WTC11 (cell line): ENCODE data around the gene KCNMA1.

Experiments used
- IRF2 ChIP-seq: sonication (generic); formaldehyde crosslinking; IDR thresholded peaks from 2 replicates; pipeline ENCODE4 v1.8.0; 2022; ENCODE audit warnings: low read depth, missing genetic modification reagents, borderline replicate concordance
- TCF7 ChIP-seq: sonication (generic); formaldehyde crosslinking; IDR thresholded peaks from 2 replicates; pipeline ENCODE4 v1.8.0; 2022; ENCODE audit warnings: mild to moderate bottlenecking, low read depth, missing genetic modification reagents, moderate library complexity
- ZNF317 ChIP-seq: sonication (generic); formaldehyde crosslinking; IDR thresholded peaks from 2 replicates; pipeline ENCODE4 v1.8.1; 2023; ENCODE audit warnings: low read depth, mild to moderate bottlenecking, moderate library complexity, missing genetic modification reagents, borderline replicate concordance
- TF ChIP-seq, protein P1 (sequence below): fragments of 200-600 bp; IDR thresholded peaks from 2 replicates; pipeline ENCODE4 v1.8.0; 2022; ENCODE audit warnings: antibody characterized with exemption
- TF ChIP-seq, protein P2 (sequence below): sonication (generic); formaldehyde crosslinking; IDR thresholded peaks from 2 replicates; pipeline ENCODE4 v1.8.1; 2023; ENCODE audit warnings: mild to moderate bottlenecking, missing genetic modification reagents, borderline replicate concordance
- TF ChIP-seq, protein P3 (sequence below): fragments of 250-450 bp; sonication (Bioruptor Pico); IDR thresholded peaks from 2 replicates; pipeline ENCODE4 v1.9.0; 2021; ENCODE audit warnings: moderate library complexity, mild to moderate bottlenecking, inconsistent platforms, borderline replicate concordance
- TF ChIP-seq, protein P4 (sequence below): sonication (generic); formaldehyde crosslinking; IDR thresholded peaks from 2 replicates; pipeline ENCODE4 v1.8.1; 2023; ENCODE audit warnings: mild to moderate bottlenecking, missing genetic modification reagents, moderate library complexity

DNA sequence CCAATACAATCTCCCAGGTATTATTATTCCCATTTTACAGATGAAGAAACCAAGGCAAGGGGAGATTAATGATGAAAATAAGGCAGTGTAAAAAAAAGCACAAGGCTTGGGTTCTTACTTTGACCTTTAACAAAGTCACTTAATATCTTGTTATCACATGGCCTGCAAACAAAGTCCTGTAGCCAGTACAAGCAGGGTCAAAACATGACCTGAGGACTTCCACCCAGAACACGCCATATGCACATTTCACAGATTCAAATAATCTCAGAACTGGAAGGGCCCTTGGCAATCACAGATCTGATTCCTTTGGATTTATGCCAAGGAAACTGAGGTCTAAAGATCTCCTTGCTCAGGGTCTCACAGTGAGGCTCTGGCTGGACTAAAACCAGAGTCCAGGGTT is 162.1 kb downstream of the KCNMA1 start:
- TF ChIP-seq, protein P1, sequence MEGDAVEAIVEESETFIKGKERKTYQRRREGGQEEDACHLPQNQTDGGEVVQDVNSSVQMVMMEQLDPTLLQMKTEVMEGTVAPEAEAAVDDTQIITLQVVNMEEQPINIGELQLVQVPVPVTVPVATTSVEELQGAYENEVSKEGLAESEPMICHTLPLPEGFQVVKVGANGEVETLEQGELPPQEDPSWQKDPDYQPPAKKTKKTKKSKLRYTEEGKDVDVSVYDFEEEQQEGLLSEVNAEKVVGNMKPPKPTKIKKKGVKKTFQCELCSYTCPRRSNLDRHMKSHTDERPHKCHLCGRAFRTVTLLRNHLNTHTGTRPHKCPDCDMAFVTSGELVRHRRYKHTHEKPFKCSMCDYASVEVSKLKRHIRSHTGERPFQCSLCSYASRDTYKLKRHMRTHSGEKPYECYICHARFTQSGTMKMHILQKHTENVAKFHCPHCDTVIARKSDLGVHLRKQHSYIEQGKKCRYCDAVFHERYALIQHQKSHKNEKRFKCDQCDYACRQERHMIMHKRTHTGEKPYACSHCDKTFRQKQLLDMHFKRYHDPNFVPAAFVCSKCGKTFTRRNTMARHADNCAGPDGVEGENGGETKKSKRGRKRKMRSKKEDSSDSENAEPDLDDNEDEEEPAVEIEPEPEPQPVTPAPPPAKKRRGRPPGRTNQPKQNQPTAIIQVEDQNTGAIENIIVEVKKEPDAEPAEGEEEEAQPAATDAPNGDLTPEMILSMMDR = no peak
- TF ChIP-seq, protein P2, sequence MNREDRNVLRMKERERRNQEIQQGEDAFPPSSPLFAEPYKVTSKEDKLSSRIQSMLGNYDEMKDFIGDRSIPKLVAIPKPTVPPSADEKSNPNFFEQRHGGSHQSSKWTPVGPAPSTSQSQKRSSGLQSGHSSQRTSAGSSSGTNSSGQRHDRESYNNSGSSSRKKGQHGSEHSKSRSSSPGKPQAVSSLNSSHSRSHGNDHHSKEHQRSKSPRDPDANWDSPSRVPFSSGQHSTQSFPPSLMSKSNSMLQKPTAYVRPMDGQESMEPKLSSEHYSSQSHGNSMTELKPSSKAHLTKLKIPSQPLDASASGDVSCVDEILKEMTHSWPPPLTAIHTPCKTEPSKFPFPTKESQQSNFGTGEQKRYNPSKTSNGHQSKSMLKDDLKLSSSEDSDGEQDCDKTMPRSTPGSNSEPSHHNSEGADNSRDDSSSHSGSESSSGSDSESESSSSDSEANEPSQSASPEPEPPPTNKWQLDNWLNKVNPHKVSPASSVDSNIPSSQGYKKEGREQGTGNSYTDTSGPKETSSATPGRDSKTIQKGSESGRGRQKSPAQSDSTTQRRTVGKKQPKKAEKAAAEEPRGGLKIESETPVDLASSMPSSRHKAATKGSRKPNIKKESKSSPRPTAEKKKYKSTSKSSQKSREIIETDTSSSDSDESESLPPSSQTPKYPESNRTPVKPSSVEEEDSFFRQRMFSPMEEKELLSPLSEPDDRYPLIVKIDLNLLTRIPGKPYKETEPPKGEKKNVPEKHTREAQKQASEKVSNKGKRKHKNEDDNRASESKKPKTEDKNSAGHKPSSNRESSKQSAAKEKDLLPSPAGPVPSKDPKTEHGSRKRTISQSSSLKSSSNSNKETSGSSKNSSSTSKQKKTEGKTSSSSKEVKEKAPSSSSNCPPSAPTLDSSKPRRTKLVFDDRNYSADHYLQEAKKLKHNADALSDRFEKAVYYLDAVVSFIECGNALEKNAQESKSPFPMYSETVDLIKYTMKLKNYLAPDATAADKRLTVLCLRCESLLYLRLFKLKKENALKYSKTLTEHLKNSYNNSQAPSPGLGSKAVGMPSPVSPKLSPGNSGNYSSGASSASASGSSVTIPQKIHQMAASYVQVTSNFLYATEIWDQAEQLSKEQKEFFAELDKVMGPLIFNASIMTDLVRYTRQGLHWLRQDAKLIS = no peak
- TF ChIP-seq ZNF317 (CRISPR knock-in tag) (no peak), IRF2 (no peak), TCF7 (CRISPR knock-in tag) (no peak)
- TF ChIP-seq, protein P3, sequence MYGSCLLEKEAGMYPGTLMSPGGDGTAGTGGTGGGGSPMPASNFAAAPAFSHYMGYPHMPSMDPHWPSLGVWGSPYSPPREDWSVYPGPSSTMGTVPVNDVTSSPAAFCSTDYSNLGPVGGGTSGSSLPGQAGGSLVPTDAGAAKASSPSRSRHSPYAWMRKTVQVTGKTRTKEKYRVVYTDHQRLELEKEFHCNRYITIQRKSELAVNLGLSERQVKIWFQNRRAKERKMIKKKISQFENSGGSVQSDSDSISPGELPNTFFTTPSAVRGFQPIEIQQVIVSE (CRISPR knock-in tag) = no peak
- TF ChIP-seq, protein P4, sequence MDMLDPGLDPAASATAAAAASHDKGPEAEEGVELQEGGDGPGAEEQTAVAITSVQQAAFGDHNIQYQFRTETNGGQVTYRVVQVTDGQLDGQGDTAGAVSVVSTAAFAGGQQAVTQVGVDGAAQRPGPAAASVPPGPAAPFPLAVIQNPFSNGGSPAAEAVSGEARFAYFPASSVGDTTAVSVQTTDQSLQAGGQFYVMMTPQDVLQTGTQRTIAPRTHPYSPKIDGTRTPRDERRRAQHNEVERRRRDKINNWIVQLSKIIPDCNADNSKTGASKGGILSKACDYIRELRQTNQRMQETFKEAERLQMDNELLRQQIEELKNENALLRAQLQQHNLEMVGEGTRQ = no peak
